GM23248 (cell line): Measurements from ENCODE around the gene ADAT3.

Source experiments
- EZH2 ChIP-seq: fragments of 200-600 bp; sonication (generic); IDR thresholded peaks from 2 replicates; pipeline ENCODE4 v1.6.1; 2018; ENCODE audit warnings: antibody characterized with exemption, mild to moderate bottlenecking; ENCODE audit not compliant: insufficient read depth, poor library complexity, severe bottlenecking
- EZH2phosphoT487 ChIP-seq: fragments of 200-600 bp; sonication (generic); IDR thresholded peaks from 2 replicates; pipeline ENCODE4 v1.6.1; 2018; ENCODE audit warnings: antibody characterized with exemption, moderate library complexity, mild to moderate bottlenecking, low read depth; ENCODE audit not compliant: insufficient read depth

GRCh38 chr19:1936916-1937610 lies 31.9 kb downstream of the ADAT3 start:
- no peak for TF ChIP-seq EZH2
- TF ChIP-seq EZH2phosphoT487, result no peak
